ENCODE measurements around the gene ZNF74.

DNA sequence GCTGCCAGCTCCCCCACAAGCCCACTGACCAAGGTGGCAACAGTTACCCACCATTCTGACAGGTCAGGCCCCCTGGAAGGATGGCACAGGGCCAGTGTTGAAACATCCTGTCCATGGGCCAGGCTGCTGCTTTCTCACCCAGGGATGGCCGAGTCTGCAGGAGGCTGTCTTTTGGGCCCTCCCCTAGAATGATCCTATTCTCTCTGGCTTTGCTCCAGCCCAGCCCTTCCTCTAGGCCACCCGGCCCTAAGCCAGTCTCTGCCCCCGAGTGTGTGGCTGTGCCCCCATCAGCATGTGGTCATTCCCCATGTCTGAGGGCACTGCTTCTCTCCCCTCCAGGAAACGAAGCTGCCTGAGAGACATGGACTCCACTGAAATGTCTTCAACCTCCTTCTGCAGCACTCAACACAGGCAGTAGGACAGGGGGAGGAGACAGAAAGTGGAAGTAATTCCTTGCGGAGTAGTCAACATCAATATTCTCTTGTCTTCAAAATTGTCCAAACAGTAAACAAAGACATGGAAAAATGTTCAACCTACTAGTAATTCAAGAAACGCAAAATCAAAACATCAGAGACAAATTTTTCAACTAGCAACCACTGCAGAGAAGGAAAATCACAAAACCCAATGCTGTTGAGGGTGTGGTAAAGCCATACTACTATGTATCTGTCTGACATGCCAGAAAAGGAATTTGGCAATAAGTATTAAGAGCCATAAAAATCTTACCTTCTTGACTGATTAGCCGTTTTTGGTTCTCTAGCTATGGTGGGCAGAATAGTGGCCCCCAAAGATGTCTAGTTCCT, 48.7 kb downstream of the ZNF74 start:
- TF ChIP-seq, protein P1, sequence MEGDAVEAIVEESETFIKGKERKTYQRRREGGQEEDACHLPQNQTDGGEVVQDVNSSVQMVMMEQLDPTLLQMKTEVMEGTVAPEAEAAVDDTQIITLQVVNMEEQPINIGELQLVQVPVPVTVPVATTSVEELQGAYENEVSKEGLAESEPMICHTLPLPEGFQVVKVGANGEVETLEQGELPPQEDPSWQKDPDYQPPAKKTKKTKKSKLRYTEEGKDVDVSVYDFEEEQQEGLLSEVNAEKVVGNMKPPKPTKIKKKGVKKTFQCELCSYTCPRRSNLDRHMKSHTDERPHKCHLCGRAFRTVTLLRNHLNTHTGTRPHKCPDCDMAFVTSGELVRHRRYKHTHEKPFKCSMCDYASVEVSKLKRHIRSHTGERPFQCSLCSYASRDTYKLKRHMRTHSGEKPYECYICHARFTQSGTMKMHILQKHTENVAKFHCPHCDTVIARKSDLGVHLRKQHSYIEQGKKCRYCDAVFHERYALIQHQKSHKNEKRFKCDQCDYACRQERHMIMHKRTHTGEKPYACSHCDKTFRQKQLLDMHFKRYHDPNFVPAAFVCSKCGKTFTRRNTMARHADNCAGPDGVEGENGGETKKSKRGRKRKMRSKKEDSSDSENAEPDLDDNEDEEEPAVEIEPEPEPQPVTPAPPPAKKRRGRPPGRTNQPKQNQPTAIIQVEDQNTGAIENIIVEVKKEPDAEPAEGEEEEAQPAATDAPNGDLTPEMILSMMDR (conservative IDR thresholded peaks at IDR 0.05 in 1 of 2, IDR thresholded peaks at IDR 0.05 in 1 of 2; ENCODE audit: low read depth in 1 of 2, low read length in 2 of 2), result no peak
- no peak for TF ChIP-seq EZH2 (IDR thresholded peaks at IDR 0.05; ENCODE audit: low read length, missing control alignments)

Measured in fibroblast of lung (primary cell).